Astrocyte (in vitro differentiated cells and primary cell): ENCODE data around the gene HOXA13. TPM values are rescaled to one million over a fixed set of nuclear protein-coding genes. Genes with fewer than 3 reads are reported as not detected.

Experiments
- DNase-seq: peaks from one replicate; pipeline ENCODE4 v3.0.0-alpha.2; 2010; ENCODE audit warnings: low read depth
- FAIRE-seq: peaks from 2 replicates; lab custom pipeline; 2011; peaks lifted over from hg19 to GRCh38; lab: Jason Lieb, UNC
- H2AFZ ChIP-seq: 2 replicates; pipeline ENCODE4 v1.6.0; 2012; ENCODE audit warnings: low read depth, low read length, inconsistent platforms
- H3K27ac ChIP-seq: 2 replicates; pipeline ENCODE4 v1.5.1; 2011; ENCODE audit warnings: low read depth, low read length, inconsistent platforms
- H3K27me3 ChIP-seq: 2 replicates; pipeline ENCODE4 v1.6.0; 2011; ENCODE audit warnings: low read length, inconsistent platforms; ENCODE audit not compliant: insufficient read depth
- H3K36me3 ChIP-seq: 2 replicates; pipeline ENCODE4 v1.5.1; 2011; ENCODE audit warnings: low read length, inconsistent platforms; ENCODE audit not compliant: insufficient read depth
- H3K4me1 ChIP-seq: 2 replicates; pipeline ENCODE4 v1.5.1; 2011; ENCODE audit warnings: low read length, inconsistent platforms; ENCODE audit not compliant: insufficient read depth
- H3K4me2 ChIP-seq: 2 replicates; pipeline ENCODE4 v1.6.0; 2012; ENCODE audit warnings: low read length, inconsistent platforms
- H3K4me3 ChIP-seq: 2 replicates; pipeline ENCODE4 v1.5.1; 2011; ENCODE audit warnings: low read depth, mild to moderate bottlenecking, low read length, inconsistent platforms; ENCODE audit not compliant: insufficient read depth
- H3K79me2 ChIP-seq: 2 replicates; pipeline ENCODE4 v1.6.0; 2012; ENCODE audit warnings: mild to moderate bottlenecking, low read length, inconsistent platforms; ENCODE audit not compliant: insufficient read depth
- H3K9ac ChIP-seq: 2 replicates; pipeline ENCODE4 v1.6.0; 2012; ENCODE audit warnings: mild to moderate bottlenecking, low read length, inconsistent platforms
- H3K9me3 ChIP-seq: 2 replicates; pipeline ENCODE4 v1.5.1; 2012; ENCODE audit warnings: low read depth, mild to moderate bottlenecking, low read length, inconsistent platforms; ENCODE audit not compliant: insufficient read depth
- H4K20me1 ChIP-seq: 2 replicates; pipeline ENCODE4 v1.6.0; 2012; ENCODE audit warnings: low read length, inconsistent platforms; ENCODE audit not compliant: insufficient read depth
- H3K27ac Mint-ChIP-seq: one replicate; pipeline ENCODE4 v1.8.0; 2021; ENCODE audit warnings: mild to moderate bottlenecking, mixed read lengths; ENCODE audit not compliant: unreplicated experiment
- H3K27me3 Mint-ChIP-seq: one replicate; pipeline ENCODE4 v1.8.0; 2021; ENCODE audit warnings: low read depth, mixed read lengths; ENCODE audit not compliant: unreplicated experiment
- H3K36me3 Mint-ChIP-seq: one replicate; pipeline ENCODE4 v1.8.0; 2021; ENCODE audit warnings: low read depth, mixed read lengths; ENCODE audit not compliant: unreplicated experiment
- H3K4me1 Mint-ChIP-seq: one replicate; pipeline ENCODE4 v1.8.0; 2021; ENCODE audit warnings: low read depth, mixed read lengths; ENCODE audit not compliant: unreplicated experiment
- H3K4me3 Mint-ChIP-seq: one replicate; pipeline ENCODE4 v1.8.0; 2021; ENCODE audit warnings: mild to moderate bottlenecking, moderate library complexity, mixed read lengths; ENCODE audit not compliant: unreplicated experiment
- H3K9me3 Mint-ChIP-seq: one replicate; pipeline ENCODE4 v1.8.0; 2021; ENCODE audit warnings: mild to moderate bottlenecking, mixed read lengths; ENCODE audit not compliant: unreplicated experiment
- CTCF ChIP-seq: IDR thresholded peaks from 2 replicates; pipeline ENCODE4 v1.5.1; 2011; ENCODE audit warnings: low read depth, mild to moderate bottlenecking, inconsistent platforms, low read length, moderate library complexity; ENCODE audit not compliant: insufficient read depth
- EZH2 ChIP-seq: IDR thresholded peaks from 2 replicates; pipeline ENCODE4 v1.6.1; 2012; ENCODE audit warnings: mild to moderate bottlenecking, low read length, inconsistent platforms; ENCODE audit not compliant: insufficient read depth
- total RNA-seq: library from RNA; stranded (reverse); gene quantifications from 2 replicates; pipeline ENCODE4 v1.2.1, GENCODE V29; 2021

HOXA13 gene
- total RNA-seq, 1 donor from 2014 or later, result not detected

GRCh38 chr7:27176962-27177794 is 22.7 kb downstream of the HOXA13 start:
- no peak overlapping the region for H3K27ac Mint-ChIP-seq
- no peak overlapping the region for H3K9ac ChIP-seq

GRCh38 chr7:27176524-27176845 is 23.4 kb downstream of the HOXA13 start:
- peaks cover 10% of the 10 kb centered on the region for H3K9me3 ChIP-seq
- H3K4me2 ChIP-seq, result no peak overlapping the region
- no peak overlapping the region for H3K9ac ChIP-seq
- H4K20me1 ChIP-seq, result peaks cover 6% of the 10 kb centered on the region
- TF ChIP-seq EZH2, result no peak
- no peak overlapping the region for H3K27ac Mint-ChIP-seq
- H3K4me3 ChIP-seq, result no peak overlapping the region
- no peaks in the 10 kb centered on the region for H3K36me3 ChIP-seq
- DNase-seq, result no peak
- peaks cover 95% of the 10 kb centered on the region for H3K27me3 ChIP-seq
- H3K36me3 Mint-ChIP-seq, result no peaks in the 10 kb centered on the region
- H3K4me1 Mint-ChIP-seq, result no peaks in the 10 kb centered on the region
- H3K4me1 ChIP-seq, result peaks cover 8% of the 10 kb centered on the region
- H3K27me3 Mint-ChIP-seq, result peaks cover 77% of the 10 kb centered on the region
- H3K27ac ChIP-seq, result no peak overlapping the region
- H3K9me3 Mint-ChIP-seq, result peaks cover 33% of the 10 kb centered on the region
- no peak for FAIRE-seq
- no peaks in the 10 kb centered on the region for H3K79me2 ChIP-seq
- H3K4me3 Mint-ChIP-seq, result no peak overlapping the region
- H2AFZ ChIP-seq, result no peak overlapping the region

More at GRCh38 chr7:27176962-27177794, 22.7 kb downstream of the HOXA13 start:
- H2AFZ ChIP-seq, result no peak overlapping the region
- Mint-ChIP-seq H3K27me3 (peaks cover 77% of the 10 kb centered on the region), H3K4me3 (no peak overlapping the region), H3K4me1 (no peaks in the 10 kb centered on the region), H3K36me3 (no peaks in the 10 kb centered on the region), H3K9me3 (peaks cover 28% of the 10 kb centered on the region)
- TF ChIP-seq EZH2 (no peak), CTCF (no peak)
- H3K36me3 ChIP-seq, result no peaks in the 10 kb centered on the region
- no peak overlapping the region for H3K4me2 ChIP-seq
- DNase-seq, result no peak
- peaks cover 8% of the 10 kb centered on the region for H3K4me1 ChIP-seq
- H3K27ac ChIP-seq, result no peak overlapping the region
- peaks cover 3% of the 10 kb centered on the region for H4K20me1 ChIP-seq
- peaks cover 94% of the 10 kb centered on the region for H3K27me3 ChIP-seq
- H3K4me3 ChIP-seq, result no peak overlapping the region
- no peaks in the 10 kb centered on the region for H3K79me2 ChIP-seq
- no peak for FAIRE-seq
- H3K9me3 ChIP-seq, result peaks cover 10% of the 10 kb centered on the region

GRCh38 chr7:27175626-27176523 is 24.0 kb downstream of the HOXA13 start:
- H3K27ac Mint-ChIP-seq, result no peak overlapping the region
- Histone ChIP-seq H3K79me2 (no peaks in the 10 kb centered on the region), H3K4me2 (no peak overlapping the region), H3K36me3 (no peaks in the 10 kb centered on the region), H3K4me3 (no peak overlapping the region), H3K27ac (no peak overlapping the region), H3K9me3 (peaks cover 10% of the 10 kb centered on the region), H3K27me3 (peaks cover 95% of the 10 kb centered on the region), H3K9ac (no peak overlapping the region), H3K4me1 (peaks cover 8% of the 10 kb centered on the region), H4K20me1 (peaks cover 6% of the 10 kb centered on the region), H2AFZ (no peak overlapping the region)
- peaks cover 77% of the 10 kb centered on the region for H3K27me3 Mint-ChIP-seq
- no peaks in the 10 kb centered on the region for H3K36me3 Mint-ChIP-seq
- H3K9me3 Mint-ChIP-seq, result peaks cover 35% of the 10 kb centered on the region
- H3K4me3 Mint-ChIP-seq, result no peak overlapping the region
- no peak for DNase-seq
- TF ChIP-seq EZH2 (peak; percentile 71), CTCF (no peak)
- H3K4me1 Mint-ChIP-seq, result no peaks in the 10 kb centered on the region
- no peak for FAIRE-seq
